Activated naive CD8-positive, alpha-beta T cell treated with anti-CD3 and anti-CD28 coated beads, Interleukin-2, amount 50 U/mL, for 24 hours (primary cell): ENCODE measurements around the gene PARP16.

Source experiments
- ATAC-seq: fragments of 150-1000 bp; cut with Tn5 transposase; one replicate; pipeline ENCODE4 v1.10.0; 2021
- DNase-seq: peaks from one replicate; pipeline ENCODE4 v3.0.0; 2021
- H3K27ac Mint-ChIP-seq: one replicate; pipeline ENCODE4 v1.8.0; 2021; ENCODE audit warnings: mild to moderate bottlenecking, mixed read lengths
- H3K27me3 Mint-ChIP-seq: one replicate; pipeline ENCODE4 v1.8.0; 2021; ENCODE audit warnings: mixed read lengths
- H3K36me3 Mint-ChIP-seq: one replicate; pipeline ENCODE4 v1.8.0; 2021; ENCODE audit warnings: low read depth, mixed read lengths
- H3K4me1 Mint-ChIP-seq: one replicate; pipeline ENCODE4 v1.8.0; 2021; ENCODE audit warnings: mixed read lengths
- H3K4me3 Mint-ChIP-seq: one replicate; pipeline ENCODE4 v1.8.0; 2021; ENCODE audit warnings: mild to moderate bottlenecking, moderate library complexity, mixed read lengths
- H3K9me3 Mint-ChIP-seq: one replicate; pipeline ENCODE4 v1.8.0; 2021; ENCODE audit warnings: mixed read lengths

Gene PARP16

GRCh38 chr15:65286704-65287519, at the start of gene PARP16:
PARP16 (minus strand) TSS chr15:65286883; CDS start chr15:65286426, 457 bp downstream.
- no peaks in the 10 kb centered on the region for H3K9me3 Mint-ChIP-seq
- ATAC-seq (peak; percentile 97), DNase-seq (peak; percentile 95)
- peaks cover 27% of the 10 kb centered on the region for H3K4me1 Mint-ChIP-seq
- H3K36me3 Mint-ChIP-seq: peaks cover 7% of the 10 kb centered on the region
- peak within 1 kb of the TSS; percentile 85 for H3K4me3 Mint-ChIP-seq
- no peaks in the 10 kb centered on the region for H3K27me3 Mint-ChIP-seq
- peak within 1 kb of the TSS; percentile 82 for H3K27ac Mint-ChIP-seq

- Mint-ChIP-seq H3K9me3 (no peaks in the 10 kb centered on the region), H3K27ac (no peak overlapping the region), H3K4me3 (no peak overlapping the region), H3K27me3 (peaks cover 5% of the 10 kb centered on the region), H3K36me3 (no peaks in the 10 kb centered on the region), H3K4me1 (no peaks in the 10 kb centered on the region)
- ATAC-seq (no peak), DNase-seq (no peak)
Observed at GRCh38 chr15:65335278-65336055, 48.8 kb upstream of the PARP16 start.

- no peaks in the 10 kb centered on the region for H3K36me3 Mint-ChIP-seq
- H3K4me3 Mint-ChIP-seq: no peak overlapping the region
- H3K9me3 Mint-ChIP-seq: no peaks in the 10 kb centered on the region
- DNase-seq (no peak), ATAC-seq (no peak)
- H3K4me1 Mint-ChIP-seq: no peaks in the 10 kb centered on the region
- H3K27me3 Mint-ChIP-seq: peaks cover 2% of the 10 kb centered on the region
- no peak overlapping the region for H3K27ac Mint-ChIP-seq
Observed at GRCh38 chr15:65334586-65335231, 48.0 kb upstream of the PARP16 start.

- DNase-seq: no peak
- no peak for ATAC-seq
- H3K36me3 Mint-ChIP-seq: no peaks in the 10 kb centered on the region
- H3K4me3 Mint-ChIP-seq: no peak overlapping the region
- H3K9me3 Mint-ChIP-seq: no peaks in the 10 kb centered on the region
- no peaks in the 10 kb centered on the region for H3K4me1 Mint-ChIP-seq
- no peak overlapping the region for H3K27ac Mint-ChIP-seq
- no peaks in the 10 kb centered on the region for H3K27me3 Mint-ChIP-seq
Observed at GRCh38 chr15:65333856-65334255, 47.2 kb upstream of the PARP16 start.

- no peaks in the 10 kb centered on the region for H3K9me3 Mint-ChIP-seq
- no peak overlapping the region for H3K4me3 Mint-ChIP-seq
- no peak overlapping the region for H3K27ac Mint-ChIP-seq
- H3K4me1 Mint-ChIP-seq: no peaks in the 10 kb centered on the region
- ATAC-seq: no peak
- H3K27me3 Mint-ChIP-seq: no peaks in the 10 kb centered on the region
- no peak for DNase-seq
- H3K36me3 Mint-ChIP-seq: no peaks in the 10 kb centered on the region
Observed at GRCh38 chr15:65333148-65333820, 46.6 kb upstream of the PARP16 start.

- ATAC-seq (no peak), DNase-seq (no peak)
- peaks cover 2% of the 10 kb centered on the region for H3K4me1 Mint-ChIP-seq
- no peak overlapping the region for H3K4me3 Mint-ChIP-seq
- H3K36me3 Mint-ChIP-seq: no peaks in the 10 kb centered on the region
- no peak overlapping the region for H3K27ac Mint-ChIP-seq
- no peaks in the 10 kb centered on the region for H3K9me3 Mint-ChIP-seq
- H3K27me3 Mint-ChIP-seq: no peaks in the 10 kb centered on the region
Observed at GRCh38 chr15:65332391-65333147, 45.9 kb upstream of the PARP16 start.

GRCh38 chr15:65331811-65332210, 45.1 kb upstream of the PARP16 start:
- Mint-ChIP-seq H3K4me3 (no peak overlapping the region), H3K9me3 (no peaks in the 10 kb centered on the region), H3K27ac (no peak overlapping the region), H3K36me3 (no peaks in the 10 kb centered on the region), H3K27me3 (no peaks in the 10 kb centered on the region), H3K4me1 (peaks cover 2% of the 10 kb centered on the region)
- DNase-seq: no peak
- no peak for ATAC-seq

- ATAC-seq (no peak), DNase-seq (no peak)
- Mint-ChIP-seq H3K4me1 (peaks cover 2% of the 10 kb centered on the region), H3K36me3 (no peaks in the 10 kb centered on the region), H3K4me3 (no peak overlapping the region), H3K27ac (no peak overlapping the region), H3K27me3 (no peaks in the 10 kb centered on the region), H3K9me3 (no peaks in the 10 kb centered on the region)
Observed at GRCh38 chr15:65330934-65331645, 44.4 kb upstream of the PARP16 start.

GRCh38 chr15:65329984-65330735, 43.5 kb upstream of the PARP16 start:
- H3K4me1 Mint-ChIP-seq: peaks cover 2% of the 10 kb centered on the region

GRCh38 chr15:65329288-65329983, 42.8 kb upstream of the PARP16 start:
- ATAC-seq (no peak), DNase-seq (no peak)
- Mint-ChIP-seq H3K27ac (no peak overlapping the region), H3K4me1 (peaks cover 2% of the 10 kb centered on the region), H3K4me3 (no peak overlapping the region), H3K27me3 (no peaks in the 10 kb centered on the region), H3K9me3 (no peaks in the 10 kb centered on the region), H3K36me3 (no peaks in the 10 kb centered on the region)

More at GRCh38 chr15:65329984-65330735, 43.5 kb upstream of the PARP16 start:
- no peak for DNase-seq
- Mint-ChIP-seq H3K9me3 (no peaks in the 10 kb centered on the region), H3K36me3 (no peaks in the 10 kb centered on the region), H3K27ac (no peak overlapping the region), H3K27me3 (no peaks in the 10 kb centered on the region), H3K4me3 (no peak overlapping the region)
- no peak for ATAC-seq

- no peaks in the 10 kb centered on the region for H3K36me3 Mint-ChIP-seq
- no peak for DNase-seq
- H3K27me3 Mint-ChIP-seq: no peaks in the 10 kb centered on the region
- H3K4me1 Mint-ChIP-seq: peaks cover 2% of the 10 kb centered on the region
- no peak for ATAC-seq
- no peak overlapping the region for H3K4me3 Mint-ChIP-seq
- no peaks in the 10 kb centered on the region for H3K9me3 Mint-ChIP-seq
- no peak overlapping the region for H3K27ac Mint-ChIP-seq
Observed at GRCh38 chr15:65328506-65329287, 42.0 kb upstream of the PARP16 start.
